NCI-H345 (cell line): ENCODE data around the gene TNS1.
A peak's percentile ranks its signal among the peaks of the same experiment; 100 is the strongest.

Experiments
- DNase-seq: peaks from one replicate; lab custom pipeline; 2025; lab: John Stamatoyannopoulos, UW

Gene TNS1

GRCh38 chr2:217848351-217848957 is 154.3 kb downstream of the TNS1 start:
- no peak for DNase-seq

DNA sequence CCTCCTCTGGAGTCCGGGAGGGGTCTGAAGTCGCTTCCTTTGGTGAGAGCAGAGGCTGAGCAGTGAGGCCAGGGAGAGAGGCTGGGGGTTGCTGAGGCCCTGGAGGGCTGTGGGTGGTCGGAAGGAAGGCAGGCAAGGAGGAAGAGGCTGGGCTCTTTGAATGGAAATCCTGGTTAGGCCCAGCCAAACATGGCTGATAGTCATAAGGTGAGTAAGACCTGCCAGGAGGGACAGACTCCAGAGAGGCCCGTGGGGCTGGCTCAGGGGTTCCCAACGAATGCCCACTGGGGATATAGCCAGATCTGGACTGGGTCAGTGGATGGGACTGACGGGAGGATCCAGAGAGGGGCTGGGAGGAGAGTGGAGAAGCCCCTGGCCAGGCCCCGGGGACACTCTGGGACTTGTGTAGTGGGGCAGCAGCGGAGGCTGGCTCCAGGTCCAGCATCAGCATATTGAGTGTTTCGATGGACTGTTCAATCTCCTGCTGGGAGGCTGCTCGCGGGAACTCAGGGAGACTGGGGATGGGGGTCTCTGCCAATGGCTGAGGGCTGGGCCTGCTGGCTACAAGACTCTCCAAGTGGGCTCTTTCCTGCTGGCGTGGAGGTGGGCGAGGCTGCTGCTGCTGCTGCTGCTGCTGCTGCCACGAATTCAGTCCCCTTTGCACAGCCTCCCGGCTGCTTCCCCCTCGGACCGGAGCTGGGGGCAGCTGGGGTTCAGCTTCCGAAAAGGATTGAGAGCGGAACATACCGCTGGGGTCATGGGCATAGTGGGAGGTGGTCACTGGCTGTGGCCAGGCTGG is 155.0 kb downstream of the TNS1 start:
- no peak for DNase-seq

DNA sequence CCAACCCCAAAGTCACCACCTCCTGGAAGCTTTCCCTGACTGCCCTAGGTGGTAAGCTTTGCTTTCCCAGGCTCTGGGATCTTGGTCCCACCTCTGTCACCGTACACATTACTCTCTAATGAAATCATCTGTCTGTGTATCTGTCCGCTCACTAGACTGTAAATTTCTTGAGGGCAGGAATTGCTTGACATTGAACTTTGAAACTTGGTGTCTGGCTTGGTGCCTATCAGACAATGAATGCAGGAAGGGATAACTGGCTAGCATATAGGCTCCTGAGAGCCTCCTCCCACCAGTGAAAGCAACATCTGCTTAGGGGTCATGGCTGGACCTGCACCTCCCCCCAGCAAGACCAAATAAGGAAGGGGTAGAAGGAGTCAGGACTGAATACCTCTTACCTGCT is 155.7 kb downstream of the TNS1 start:
- DNase-seq: no peak

DNA sequence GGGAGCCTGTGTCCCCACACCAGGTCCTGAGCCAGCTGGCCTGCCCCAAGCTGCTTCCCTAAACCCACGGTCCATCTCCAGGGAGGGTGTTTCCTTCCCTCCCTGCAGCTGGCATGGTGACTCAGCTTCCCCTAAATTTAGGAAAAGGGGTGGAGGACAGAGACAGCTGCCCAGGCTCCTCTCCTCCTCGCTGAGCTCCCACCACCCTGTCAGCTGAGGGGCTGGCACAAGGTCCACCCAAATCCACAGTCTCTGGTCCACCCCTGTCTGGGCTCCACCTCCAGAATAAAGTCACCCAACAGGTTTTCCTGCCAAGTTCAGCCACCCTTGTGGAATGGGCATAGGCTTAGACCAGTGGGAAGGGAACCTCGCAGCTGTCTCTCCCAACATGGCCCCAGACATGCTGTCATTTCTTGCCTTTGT is 156.5 kb downstream of the TNS1 start:
- DNase-seq: no peak

DNA sequence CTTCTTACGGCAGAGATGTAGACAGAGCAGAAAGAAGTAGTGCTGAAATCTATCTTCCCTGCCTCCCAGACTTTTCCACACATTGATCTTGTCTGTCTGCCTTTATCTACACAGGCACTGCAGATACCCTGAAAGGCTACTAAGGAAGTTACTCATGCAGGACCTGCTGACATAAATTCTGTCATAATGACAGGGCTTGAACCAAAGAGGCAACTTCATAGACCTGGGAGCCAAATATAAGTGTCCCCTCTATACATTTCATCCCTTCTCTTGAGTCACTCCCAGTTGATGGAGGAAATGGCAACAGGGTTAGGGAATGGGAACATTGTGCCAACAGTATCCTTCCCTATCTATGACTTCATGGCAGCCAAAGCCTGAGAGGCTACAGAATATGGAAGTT is 157.5 kb downstream of the TNS1 start:
- DNase-seq: no peak

DNA sequence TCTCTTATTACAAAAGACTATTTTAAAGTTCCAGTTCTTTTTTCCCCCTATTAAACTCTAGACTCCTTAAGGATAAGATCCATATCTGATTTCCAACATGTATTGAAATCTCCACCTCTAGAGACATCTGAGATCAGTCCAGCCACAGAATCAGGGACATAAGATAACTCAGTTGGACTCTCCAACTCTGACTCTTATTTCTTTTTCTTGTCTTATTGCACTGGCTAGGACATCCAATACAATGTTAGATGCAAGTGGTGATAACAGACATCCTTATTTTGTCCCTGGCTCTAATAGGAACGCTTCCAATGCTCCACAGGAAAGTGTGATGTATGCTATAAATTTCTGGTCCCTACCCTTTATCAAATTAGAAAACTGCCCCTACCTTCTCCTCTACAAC is 158.1 kb downstream of the TNS1 start:
- no peak for DNase-seq

DNA sequence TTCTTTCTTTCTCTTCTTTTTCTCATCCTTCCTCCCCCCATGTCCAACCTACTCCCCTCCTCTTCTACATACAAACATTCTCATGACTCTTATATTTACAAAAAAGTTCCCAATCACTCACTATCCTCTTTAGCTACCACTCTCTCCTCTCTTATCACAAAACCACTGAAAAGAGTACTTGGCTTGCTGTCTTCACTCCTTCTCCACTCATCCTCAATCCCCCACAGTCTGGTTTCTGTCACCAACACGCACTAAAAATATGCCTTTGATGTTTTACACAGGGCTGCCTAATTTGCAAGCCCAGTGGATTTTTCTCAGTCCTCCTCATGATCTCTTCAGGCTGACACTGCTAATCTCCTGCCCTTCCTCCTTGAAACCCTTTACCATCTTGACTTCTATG is 159.5 kb downstream of the TNS1 start:
- no peak for DNase-seq

GRCh38 chr2:217842017-217842416 is 160.8 kb downstream of the TNS1 start:
- DNase-seq: no peak

GRCh38 chr2:217840522-217840921 is 162.3 kb downstream of the TNS1 start:
- DNase-seq: no peak

- DNase-seq: no peak
These were observed 163.1 kb downstream of the TNS1 start for GRCh38 chr2:217839750-217840107.

GRCh38 chr2:217839073-217839749 is 163.6 kb downstream of the TNS1 start:
- DNase-seq: no peak

GRCh38 chr2:217838409-217838831 is 164.4 kb downstream of the TNS1 start:
- no peak for DNase-seq

- no peak for DNase-seq
These were observed 165.3 kb downstream of the TNS1 start for GRCh38 chr2:217837530-217837929.

GRCh38 chr2:217836901-217837491 is 165.8 kb downstream of the TNS1 start:
- DNase-seq: peak; percentile 41

GRCh38 chr2:217835931-217836891 is 166.6 kb downstream of the TNS1 start:
- no peak for DNase-seq

- no peak for DNase-seq
These were observed 167.9 kb downstream of the TNS1 start for GRCh38 chr2:217834744-217835513.

DNA sequence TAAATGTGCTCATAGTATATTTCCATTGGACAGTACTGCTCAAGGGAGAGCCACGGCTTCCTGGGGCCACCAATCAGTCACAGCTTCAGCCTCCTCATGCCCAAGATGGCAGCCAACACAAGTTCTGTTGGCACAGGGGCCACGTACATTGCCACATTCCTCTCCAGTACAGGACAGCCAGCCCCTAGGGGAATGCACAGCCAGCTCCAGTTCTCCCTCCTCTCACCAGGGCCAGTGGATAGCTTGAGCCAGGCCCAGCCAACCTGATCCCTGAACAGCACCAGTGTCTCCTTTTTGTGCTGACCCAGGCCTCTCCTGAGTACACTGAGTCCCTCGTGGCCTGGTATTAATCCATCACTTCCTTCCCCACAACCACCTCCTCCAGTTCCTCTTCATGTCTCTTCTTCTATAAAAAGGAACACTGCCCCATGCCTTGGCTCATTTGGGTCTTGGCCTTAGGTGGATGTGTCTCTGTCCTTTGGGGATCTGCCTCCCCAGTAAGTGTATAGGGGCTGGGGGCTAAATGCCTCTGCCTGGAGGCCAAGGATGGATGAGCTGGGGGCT is 168.7 kb downstream of the TNS1 start:
- DNase-seq: no peak

DNA sequence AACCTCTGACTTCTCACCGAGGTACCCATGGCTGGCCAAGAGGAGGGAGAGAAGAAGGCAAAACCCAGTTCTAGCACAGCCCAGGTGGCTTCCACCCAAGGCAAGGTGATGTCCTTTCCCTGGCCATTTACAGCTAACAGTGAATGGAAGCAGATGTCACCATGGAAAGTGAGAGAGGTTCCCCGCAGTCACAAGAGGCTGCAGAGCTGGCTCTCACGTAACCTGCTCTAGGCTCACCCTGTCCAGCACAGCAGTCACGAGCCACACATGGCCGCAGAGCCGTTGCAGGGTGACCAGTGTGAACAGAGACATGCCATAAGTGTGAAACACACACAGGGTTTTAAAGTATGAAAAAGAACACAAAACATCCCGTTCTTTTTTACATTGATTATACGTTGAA is 169.4 kb downstream of the TNS1 start:
- DNase-seq: no peak

DNA sequence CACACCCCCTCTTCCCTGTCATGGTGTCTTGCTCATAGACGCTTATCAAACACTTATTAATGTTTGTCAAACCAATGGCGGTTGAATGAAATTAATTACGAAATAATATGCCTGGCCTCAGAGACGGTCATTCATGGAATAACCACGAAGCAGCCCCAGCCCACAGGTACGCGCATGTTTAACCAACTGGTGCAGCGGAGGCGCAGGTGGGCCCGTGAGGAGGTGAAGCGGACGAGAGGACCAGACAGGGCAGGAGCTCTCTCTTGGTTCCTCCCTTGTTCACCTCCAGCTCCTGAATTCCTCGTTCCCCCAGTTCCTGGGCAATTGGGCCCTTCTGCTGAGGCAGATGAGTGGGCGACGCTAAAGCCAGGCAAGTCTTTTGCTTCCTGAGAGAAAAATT is 169.8 kb downstream of the TNS1 start:
- DNase-seq: no peak

- DNase-seq: no peak
These were observed 170.7 kb downstream of the TNS1 start for GRCh38 chr2:217832115-217832514.

DNA sequence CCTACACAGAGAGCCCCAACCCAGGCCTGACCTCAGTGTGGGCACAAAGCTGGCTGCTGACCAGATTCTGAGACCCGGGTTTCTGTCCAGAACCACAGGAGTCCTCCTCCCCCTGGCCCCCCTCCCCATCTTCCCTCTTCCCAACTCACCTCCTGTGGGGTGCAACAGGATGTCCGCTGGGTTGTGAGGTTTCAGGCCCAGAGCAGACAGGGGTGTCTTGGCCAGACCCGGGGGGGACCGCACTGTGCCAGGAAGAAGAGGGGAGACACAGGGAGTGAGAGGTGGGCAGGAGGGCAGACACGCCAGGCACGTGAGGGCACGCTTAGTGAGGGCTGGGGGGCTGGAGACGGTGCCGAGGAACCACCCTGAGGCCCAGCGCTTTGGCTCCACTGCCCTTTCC is 171.5 kb downstream of the TNS1 start:
- DNase-seq: no peak
